Bronchial epithelial cell (primary cell): ENCODE measurements around the gene SNCA. TPM values are rescaled to one million over a fixed set of nuclear protein-coding genes. Genes with fewer than 3 reads are reported as not detected.

Experiments used
- DNase-seq: peaks from one replicate; pipeline ENCODE4 v3.0.0-alpha.2; 2010; ENCODE audit warnings: low read depth
- FAIRE-seq: peaks from 2 replicates; lab custom pipeline; 2011; peaks lifted over from hg19 to GRCh38; lab: Jason Lieb, UNC
- H3K27me3 ChIP-seq: 2 replicates; pipeline ENCODE4 v1.5.1; 2011; ENCODE audit warnings: low read length; ENCODE audit not compliant: control insufficient read depth, insufficient read depth
- H3K36me3 ChIP-seq: 2 replicates; pipeline ENCODE4 v1.5.1; 2011; ENCODE audit warnings: low read length; ENCODE audit not compliant: control insufficient read depth, insufficient read depth
- H3K4me3 ChIP-seq: 2 replicates; pipeline ENCODE4 v1.5.1; 2011; ENCODE audit warnings: mild to moderate bottlenecking, low read depth, low read length, control low read depth
- total RNA-seq: library from RNA; depleted of rRNA; stranded (reverse); fragments of >200 nt; gene quantifications from 2 replicates; pipeline ENCODE4 v1.2.1, GENCODE V29; 2014
- TF ChIP-seq, protein P1 (sequence below): IDR thresholded peaks from 2 replicates; pipeline ENCODE4 v1.5.1; 2011; ENCODE audit warnings: mild to moderate bottlenecking, moderate library complexity, low read length, control low read depth, inconsistent platforms; ENCODE audit not compliant: insufficient read depth, severe bottlenecking

Gene SNCA
- total RNA-seq, 1 donor from 2014 or later: 31.6 TPM

DNA sequence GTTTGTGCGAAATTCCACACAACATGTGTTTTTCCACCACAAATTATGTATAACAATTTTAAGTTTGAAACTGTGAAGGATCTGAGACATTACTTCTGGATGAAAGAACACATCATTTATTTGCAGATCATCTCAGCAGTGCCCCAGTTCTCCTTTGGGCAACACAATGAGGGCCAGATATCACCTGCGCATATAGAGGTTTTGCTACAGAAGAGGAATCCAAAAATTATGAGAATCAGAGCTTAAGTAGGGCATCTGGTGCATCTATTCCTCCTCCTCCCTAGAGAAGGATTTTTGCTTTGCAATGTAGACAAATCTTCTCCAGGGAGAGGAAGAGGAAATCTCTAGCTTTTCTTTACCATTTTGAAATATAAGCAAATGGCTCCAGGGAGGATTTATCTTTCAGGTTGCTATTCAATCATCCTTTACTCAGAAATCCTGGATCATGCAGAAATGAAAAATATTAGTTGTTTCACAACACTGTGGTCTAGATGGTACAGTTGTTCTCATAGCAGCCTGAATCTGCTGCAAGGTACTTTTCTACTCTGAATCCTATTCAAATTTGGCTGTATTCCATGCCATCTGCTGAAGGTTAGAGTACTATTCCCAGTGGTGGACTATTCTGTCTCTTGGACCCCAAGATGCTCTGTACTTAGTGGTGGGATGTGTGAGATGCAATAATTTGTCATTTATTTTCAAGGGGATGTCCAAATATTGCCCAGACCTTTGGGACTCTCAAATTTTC is 132.1 kb downstream of the SNCA start:
- DNase-seq: no peak
- FAIRE-seq: peak; percentile 77
- TF ChIP-seq, protein P1, sequence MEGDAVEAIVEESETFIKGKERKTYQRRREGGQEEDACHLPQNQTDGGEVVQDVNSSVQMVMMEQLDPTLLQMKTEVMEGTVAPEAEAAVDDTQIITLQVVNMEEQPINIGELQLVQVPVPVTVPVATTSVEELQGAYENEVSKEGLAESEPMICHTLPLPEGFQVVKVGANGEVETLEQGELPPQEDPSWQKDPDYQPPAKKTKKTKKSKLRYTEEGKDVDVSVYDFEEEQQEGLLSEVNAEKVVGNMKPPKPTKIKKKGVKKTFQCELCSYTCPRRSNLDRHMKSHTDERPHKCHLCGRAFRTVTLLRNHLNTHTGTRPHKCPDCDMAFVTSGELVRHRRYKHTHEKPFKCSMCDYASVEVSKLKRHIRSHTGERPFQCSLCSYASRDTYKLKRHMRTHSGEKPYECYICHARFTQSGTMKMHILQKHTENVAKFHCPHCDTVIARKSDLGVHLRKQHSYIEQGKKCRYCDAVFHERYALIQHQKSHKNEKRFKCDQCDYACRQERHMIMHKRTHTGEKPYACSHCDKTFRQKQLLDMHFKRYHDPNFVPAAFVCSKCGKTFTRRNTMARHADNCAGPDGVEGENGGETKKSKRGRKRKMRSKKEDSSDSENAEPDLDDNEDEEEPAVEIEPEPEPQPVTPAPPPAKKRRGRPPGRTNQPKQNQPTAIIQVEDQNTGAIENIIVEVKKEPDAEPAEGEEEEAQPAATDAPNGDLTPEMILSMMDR: no peak
- Histone ChIP-seq H3K36me3 (no peaks in the 10 kb centered on the region), H3K27me3 (no peaks in the 10 kb centered on the region), H3K4me3 (no peak overlapping the region)

DNA sequence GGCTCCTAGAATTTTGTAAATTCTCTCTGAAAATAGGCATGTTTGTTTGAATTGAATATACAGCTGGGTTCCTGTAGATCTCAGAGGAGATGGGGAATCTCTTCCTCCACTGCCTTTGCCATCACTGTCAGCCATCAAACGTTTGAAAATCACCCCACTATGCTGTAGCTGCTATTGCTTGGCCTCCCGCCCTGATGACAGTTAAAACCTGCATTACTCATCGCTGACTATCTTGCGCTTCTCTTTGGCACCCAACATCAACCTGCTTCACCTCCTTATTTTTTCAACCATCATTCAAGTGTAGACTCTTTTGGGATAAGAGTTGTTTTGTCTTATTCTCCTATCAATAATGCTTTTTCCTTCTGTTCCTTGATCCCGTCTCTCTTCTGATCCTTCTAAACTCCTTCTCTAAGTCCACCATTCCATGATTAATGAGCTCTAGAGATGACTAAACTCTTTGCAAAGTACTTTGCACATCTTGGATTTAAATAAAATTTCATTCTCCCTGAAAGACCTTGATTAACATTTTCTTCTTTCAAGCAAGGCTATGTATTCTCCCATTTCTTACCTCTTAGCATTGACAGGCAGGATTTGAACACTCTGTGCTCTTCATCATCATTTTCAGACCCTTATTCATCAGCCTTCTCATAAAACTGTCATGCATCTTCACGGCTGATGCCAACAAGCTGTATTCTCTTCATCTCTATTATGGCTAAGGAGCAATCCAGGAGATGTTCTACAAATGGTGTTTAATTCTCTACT is 133.0 kb downstream of the SNCA start:
- H3K27me3 ChIP-seq: no peaks in the 10 kb centered on the region
- H3K36me3 ChIP-seq: no peaks in the 10 kb centered on the region
- FAIRE-seq (no peak), DNase-seq (no peak)
- no peak overlapping the region for H3K4me3 ChIP-seq
- TF ChIP-seq, protein P1: no peak

DNA sequence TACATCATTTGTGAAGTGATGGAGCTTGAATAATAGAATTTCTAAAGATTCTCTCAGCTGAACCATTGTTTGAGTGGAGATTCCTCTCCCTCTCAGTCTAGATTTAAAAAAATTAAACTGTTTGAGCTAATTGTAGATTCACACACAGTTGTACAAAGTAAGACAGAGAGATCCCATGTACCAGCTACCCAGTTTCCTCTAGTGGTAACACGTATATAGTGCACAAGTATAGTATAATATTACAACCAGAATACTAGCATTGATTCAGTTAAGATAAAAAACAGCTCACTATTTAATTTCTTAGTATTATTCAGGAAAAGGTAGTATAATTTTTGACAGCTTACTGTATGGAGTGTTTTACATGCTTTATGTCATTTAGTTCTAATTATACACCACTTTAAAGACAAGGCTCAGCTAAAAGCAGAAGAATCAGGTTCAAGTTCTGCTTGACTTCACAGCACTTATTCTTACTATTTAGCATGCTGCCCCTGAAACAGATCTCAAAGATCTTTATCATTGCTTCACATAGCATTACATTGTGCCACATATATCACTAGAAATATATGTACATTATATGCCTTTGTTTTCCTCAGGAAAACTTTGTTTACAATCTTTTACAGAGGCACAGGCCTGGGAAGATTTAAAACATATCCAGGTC is 136.1 kb downstream of the SNCA start:
- H3K27me3 ChIP-seq: no peaks in the 10 kb centered on the region
- DNase-seq: no peak
- no peaks in the 10 kb centered on the region for H3K36me3 ChIP-seq
- no peak overlapping the region for H3K4me3 ChIP-seq
- no peak for FAIRE-seq
- TF ChIP-seq, protein P1: no peak

DNA sequence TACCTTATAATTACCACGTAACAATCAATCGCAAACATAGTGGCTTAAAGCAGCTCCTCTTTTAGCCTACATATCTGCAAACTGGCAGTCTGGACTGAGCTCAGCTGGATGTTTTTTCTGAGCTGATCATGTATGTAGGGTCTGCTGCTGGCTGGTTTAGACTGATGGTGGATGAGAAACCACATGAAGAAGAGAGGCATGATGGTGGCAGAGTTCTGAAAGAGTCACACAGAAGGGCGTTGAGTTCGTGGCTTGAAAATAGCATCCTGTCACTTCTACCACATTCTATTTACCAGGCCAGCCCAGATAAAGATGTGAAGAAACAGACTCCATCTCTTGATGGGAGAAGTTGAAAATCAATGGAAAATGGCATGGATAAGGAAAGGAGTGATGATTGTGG is 151.3 kb downstream of the SNCA start:
- DNase-seq (no peak), FAIRE-seq (no peak)
- TF ChIP-seq, protein P1: no peak
- Histone ChIP-seq H3K4me3 (no peak overlapping the region), H3K27me3 (no peaks in the 10 kb centered on the region), H3K36me3 (peaks cover 1% of the 10 kb centered on the region)

DNA sequence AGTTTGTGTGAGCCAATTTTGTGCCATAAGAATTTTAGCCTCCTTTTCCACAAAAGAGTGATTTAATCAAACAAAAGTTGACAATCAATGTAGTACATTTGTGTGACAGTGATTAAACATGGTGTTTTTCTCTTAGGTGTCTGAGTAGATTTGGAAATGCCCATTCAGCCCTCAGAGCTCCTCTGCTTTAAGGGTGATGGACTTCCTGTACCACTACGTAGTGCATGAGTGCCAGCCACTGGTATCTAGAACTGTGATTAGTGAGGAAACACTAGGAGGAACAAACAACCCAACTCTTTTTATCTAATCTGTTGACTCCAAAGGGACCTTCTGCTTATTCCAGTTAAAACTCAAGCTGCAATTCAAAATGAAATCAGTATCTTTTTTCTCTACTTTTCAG is 151.7 kb downstream of the SNCA start:
- TF ChIP-seq, protein P1: no peak
- DNase-seq (no peak), FAIRE-seq (peak; percentile 36)
- H3K36me3 ChIP-seq: peaks cover 1% of the 10 kb centered on the region
- no peak overlapping the region for H3K4me3 ChIP-seq
- no peaks in the 10 kb centered on the region for H3K27me3 ChIP-seq
